K562 (cell line): Measurements from ENCODE around the gene ZKSCAN3. TPM values are rescaled to one million over a fixed set of nuclear protein-coding genes. Genes with fewer than 3 reads are reported as not detected.

Experiments
- CBX5 ChIP-seq: IDR thresholded peaks from 2 replicates; pipeline ENCODE4 v1.6.1; 2014; ENCODE audit warnings: low read depth, borderline replicate concordance
- FOXA1 ChIP-seq: fragments of 450-650 bp; IDR thresholded peaks from 2 replicates; pipeline ENCODE4 v1.6.1; 2016; ENCODE audit warnings: mild to moderate bottlenecking, borderline replicate concordance
- HEY1 ChIP-seq: fragments of 250-450 bp; sonication (Bioruptor Pico); IDR thresholded peaks from 2 replicates; pipeline ENCODE4 v1.5.0; 2020; ENCODE audit warnings: mild to moderate bottlenecking, moderate library complexity, borderline replicate concordance
- HNRNPUL1 ChIP-seq: fragments of 200-400 bp; formaldehyde crosslinking; IDR thresholded peaks from 2 replicates; pipeline ENCODE4 v1.6.1; 2017; ENCODE audit warnings: low read length
- HSF4 ChIP-seq: fragments of 250-450 bp; sonication (Bioruptor Pico); IDR thresholded peaks from 2 replicates; pipeline ENCODE4 v2.1.2; 2022; ENCODE audit warnings: mild to moderate bottlenecking, moderate library complexity, borderline replicate concordance
- KDM5B ChIP-seq: fragments of 200-600 bp; sonication (generic); IDR thresholded peaks from 2 replicates; pipeline ENCODE4 v1.6.1; 2012; ENCODE audit warnings: low read depth, mild to moderate bottlenecking, moderate library complexity, low read length, control low read depth, inconsistent platforms; ENCODE audit not compliant: insufficient replicate concordance
- MAFK ChIP-seq: IDR thresholded peaks from 2 replicates; pipeline ENCODE4 v1.6.1; 2011; ENCODE audit warnings: low read length, improper control_type of control experiment
- MED1 ChIP-seq: sonication (generic); formaldehyde crosslinking; IDR thresholded peaks from 2 replicates; pipeline ENCODE4 v1.8.1; 2023; ENCODE audit warnings: missing genetic modification reagents, borderline replicate concordance
- MYC ChIP-seq, 2 experiments: fragments of 250-450 bp in 1 of 2; sonication (Bioruptor Pico) in 1 of 2; IDR thresholded peaks; 2 replicates each; pipeline versions ENCODE4 v1.5.1 to v1.6.1; 2012 to 2021; ENCODE audit warnings: low read depth in 2 of 2, borderline replicate concordance in 1 of 2, improper control_type of control experiment in 1 of 2, low read length in 1 of 2, mild to moderate bottlenecking in 1 of 2, moderate library complexity in 1 of 2
- POLR2AphosphoS2 ChIP-seq: IDR thresholded peaks from 2 replicates; pipeline ENCODE4 v1.6.1; 2012; ENCODE audit warnings: low read length, improper control_type of control experiment
- SMARCE1 ChIP-seq: fragments of 450-650 bp; IDR thresholded peaks from 2 replicates; pipeline ENCODE4 v1.7.1; 2016; ENCODE audit warnings: mild to moderate bottlenecking
- SRSF7 ChIP-seq: fragments of 200-400 bp; formaldehyde crosslinking; optimal IDR thresholded peaks from 2 replicates; pipeline ENCODE3; 2017; ENCODE audit warnings: mild to moderate bottlenecking, low read depth, low read length
- polyA plus RNA-seq, 8 experiments: library from polyadenylated mRNA; depleted of rRNA in 4 of 8; stranded (reverse) in 5 of 8; unstranded in 3 of 8; fragments of >200 nt; fragmentation: Nextera tagmentation in 2 of 8; fragmentation: Illumina TruSeq in 1 of 8; extraction: Ambion mirVana in 2 of 8; extraction: Trizol in 1 of 8; gene quantifications; 2 replicates each; pipeline versions ENCODE4 v1.2.1 to v1.2.3, GENCODE V29; 2011 to 2014; ENCODE audit warnings: inconsistent platforms in 1 of 8, missing spikeins in 1 of 8
- total RNA-seq, 7 experiments: library from RNA; depleted of rRNA in 6 of 7; stranded (reverse); fragments of >200 nt in 6 of 7; fragmentation: Illumina TruSeq in 2 of 7; extraction: Trizol in 2 of 7; gene quantifications; 2 replicates each; pipeline versions ENCODE4 v1.2.1 to v1.2.3, GENCODE V29; 2011 to 2021; ENCODE audit warnings: low replicate concordance in 1 of 7
- TF ChIP-seq, protein P1 (sequence below), 3 experiments: fragments of 200-800 bp in 1 of 3; sonication (Bioruptor generic) in 1 of 3; sonication (generic) in 1 of 3; formaldehyde crosslinking in 1 of 3; IDR thresholded peaks; 2 replicates each; pipeline versions ENCODE4 v1.6.1 to v1.8.0; 2016 to 2022; ENCODE audit warnings: mild to moderate bottlenecking in 2 of 3, missing compliant biosample characterization in 2 of 3, missing genetic modification characterization in 2 of 3, missing genetic modification reagents in 1 of 3
- TF ChIP-seq, protein P2 (sequence below): IDR thresholded peaks from 3 replicates; pipeline ENCODE4 v1.6.1; 2011; ENCODE audit warnings: borderline replicate concordance, mild to moderate bottlenecking, moderate library complexity; ENCODE audit not compliant: insufficient read length; ENCODE audit errors: extremely low read depth
- TF ChIP-seq, protein P3 (sequence below): fragments of 450-650 bp; conservative IDR thresholded peaks from 2 replicates; pipeline ENCODE4 v1.6.1; 2016; ENCODE audit warnings: missing genetic modification characterization, low read depth, mild to moderate bottlenecking, control low read depth, missing compliant biosample characterization
- TF ChIP-seq, protein P4 (sequence below), 2 experiments: fragments of 200-800 bp in 1 of 2; sonication (Bioruptor generic) in 1 of 2; sonication (generic) in 1 of 2; formaldehyde crosslinking in 1 of 2; IDR thresholded peaks in 1 of 2; conservative IDR thresholded peaks in 1 of 2; 2 replicates each; pipeline versions ENCODE4 v1.5.0 to v1.6.1; 2016 to 2020; ENCODE audit warnings: missing compliant biosample characterization in 1 of 2, missing genetic modification characterization in 1 of 2, missing genetic modification reagents in 1 of 2
- TF ChIP-seq, protein P5 (sequence below): fragments of 450-650 bp; conservative IDR thresholded peaks from 2 replicates; pipeline ENCODE4 v1.6.1; 2016; ENCODE audit warnings: missing genetic modification characterization, low read depth, mild to moderate bottlenecking, missing compliant biosample characterization, moderate library complexity

The ZKSCAN3 gene
- total and polyA plus RNA-seq, 9 of the 15 experiments (the other 6 are each of a cell fraction or from before 2014, with no cell fraction given): 3.0 to 12.4 (median 10.2) TPM

DNA sequence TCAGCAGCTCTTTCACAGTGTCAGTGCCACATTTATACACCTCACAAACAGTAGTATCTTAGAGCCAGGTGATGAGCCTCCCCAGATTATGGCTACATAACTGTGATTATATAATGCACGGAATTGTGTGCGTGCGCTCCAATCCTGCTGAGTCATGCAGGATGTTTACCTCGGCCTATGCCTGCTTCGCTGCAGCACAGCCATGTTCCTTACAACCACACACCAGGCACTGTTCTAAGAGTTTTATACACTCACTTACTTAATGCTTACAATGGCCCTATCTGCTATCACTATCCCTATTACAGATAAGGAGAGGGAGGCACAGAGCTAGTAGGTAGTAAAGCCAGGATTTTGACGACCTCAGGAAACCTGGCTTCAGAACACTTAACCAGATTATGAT is 7.3 kb downstream of the ZKSCAN3 start (continued):
- TF ChIP-seq FOXA1 (no peak), MAFK (peak; percentile 73), SMARCE1 (peak; percentile 13; the same call in 1 of the 2 replicates), HNRNPUL1 (no peak), KDM5B (no peak), MED1 (no peak), HEY1 (CRISPR knock-in tag) (no peak), HSF4 (CRISPR knock-in tag) (no peak), SRSF7 (no peak), POLR2AphosphoS2 (no peak), MYC (IDR thresholded peaks at IDR 0.05; ENCODE audit: low read depth, low read length) (no peak), MYC (CRISPR knock-in tag; IDR thresholded peaks at IDR 0.05; ENCODE audit: borderline replicate concordance, low read depth) (no peak), CBX5 (peak; percentile 43; the same call in 1 of the 2 replicates)
- TF ChIP-seq, protein P1, sequence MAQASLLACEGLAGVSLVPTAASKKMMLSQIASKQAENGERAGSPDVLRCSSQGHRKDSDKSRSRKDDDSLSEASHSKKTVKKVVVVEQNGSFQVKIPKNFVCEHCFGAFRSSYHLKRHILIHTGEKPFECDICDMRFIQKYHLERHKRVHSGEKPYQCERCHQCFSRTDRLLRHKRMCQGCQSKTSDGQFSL (CRISPR knock-in tag; IDR thresholded peaks at IDR 0.05): no peak
- TF ChIP-seq, protein P1 (tag; IDR thresholded peaks at IDR 0.05): peak in 1 of 2 experiments; percentile 54; a peak in 1 of 4 replicates
- TF ChIP-seq, protein P2, sequence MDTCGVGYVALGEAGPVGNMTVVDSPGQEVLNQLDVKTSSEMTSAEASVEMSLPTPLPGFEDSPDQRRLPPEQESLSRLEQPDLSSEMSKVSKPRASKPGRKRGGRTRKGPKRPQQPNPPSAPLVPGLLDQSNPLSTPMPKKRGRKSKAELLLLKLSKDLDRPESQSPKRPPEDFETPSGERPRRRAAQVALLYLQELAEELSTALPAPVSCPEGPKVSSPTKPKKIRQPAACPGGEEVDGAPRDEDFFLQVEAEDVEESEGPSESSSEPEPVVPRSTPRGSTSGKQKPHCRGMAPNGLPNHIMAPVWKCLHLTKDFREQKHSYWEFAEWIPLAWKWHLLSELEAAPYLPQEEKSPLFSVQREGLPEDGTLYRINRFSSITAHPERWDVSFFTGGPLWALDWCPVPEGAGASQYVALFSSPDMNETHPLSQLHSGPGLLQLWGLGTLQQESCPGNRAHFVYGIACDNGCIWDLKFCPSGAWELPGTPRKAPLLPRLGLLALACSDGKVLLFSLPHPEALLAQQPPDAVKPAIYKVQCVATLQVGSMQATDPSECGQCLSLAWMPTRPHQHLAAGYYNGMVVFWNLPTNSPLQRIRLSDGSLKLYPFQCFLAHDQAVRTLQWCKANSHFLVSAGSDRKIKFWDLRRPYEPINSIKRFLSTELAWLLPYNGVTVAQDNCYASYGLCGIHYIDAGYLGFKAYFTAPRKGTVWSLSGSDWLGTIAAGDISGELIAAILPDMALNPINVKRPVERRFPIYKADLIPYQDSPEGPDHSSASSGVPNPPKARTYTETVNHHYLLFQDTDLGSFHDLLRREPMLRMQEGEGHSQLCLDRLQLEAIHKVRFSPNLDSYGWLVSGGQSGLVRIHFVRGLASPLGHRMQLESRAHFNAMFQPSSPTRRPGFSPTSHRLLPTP: no peak
- TF ChIP-seq, protein P3, sequence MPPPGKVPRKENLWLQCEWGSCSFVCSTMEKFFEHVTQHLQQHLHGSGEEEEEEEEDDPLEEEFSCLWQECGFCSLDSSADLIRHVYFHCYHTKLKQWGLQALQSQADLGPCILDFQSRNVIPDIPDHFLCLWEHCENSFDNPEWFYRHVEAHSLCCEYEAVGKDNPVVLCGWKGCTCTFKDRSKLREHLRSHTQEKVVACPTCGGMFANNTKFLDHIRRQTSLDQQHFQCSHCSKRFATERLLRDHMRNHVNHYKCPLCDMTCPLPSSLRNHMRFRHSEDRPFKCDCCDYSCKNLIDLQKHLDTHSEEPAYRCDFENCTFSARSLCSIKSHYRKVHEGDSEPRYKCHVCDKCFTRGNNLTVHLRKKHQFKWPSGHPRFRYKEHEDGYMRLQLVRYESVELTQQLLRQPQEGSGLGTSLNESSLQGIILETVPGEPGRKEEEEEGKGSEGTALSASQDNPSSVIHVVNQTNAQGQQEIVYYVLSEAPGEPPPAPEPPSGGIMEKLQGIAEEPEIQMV (tag): peak; percentile 57; the same call in 1 of the 2 replicates
- TF ChIP-seq, protein P4, sequence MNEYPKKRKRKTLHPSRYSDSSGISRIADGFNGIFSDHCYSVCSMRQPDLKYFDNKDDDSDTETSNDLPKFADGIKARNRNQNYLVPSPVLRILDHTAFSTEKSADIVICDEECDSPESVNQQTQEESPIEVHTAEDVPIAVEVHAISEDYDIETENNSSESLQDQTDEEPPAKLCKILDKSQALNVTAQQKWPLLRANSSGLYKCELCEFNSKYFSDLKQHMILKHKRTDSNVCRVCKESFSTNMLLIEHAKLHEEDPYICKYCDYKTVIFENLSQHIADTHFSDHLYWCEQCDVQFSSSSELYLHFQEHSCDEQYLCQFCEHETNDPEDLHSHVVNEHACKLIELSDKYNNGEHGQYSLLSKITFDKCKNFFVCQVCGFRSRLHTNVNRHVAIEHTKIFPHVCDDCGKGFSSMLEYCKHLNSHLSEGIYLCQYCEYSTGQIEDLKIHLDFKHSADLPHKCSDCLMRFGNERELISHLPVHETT (CRISPR knock-in tag; conservative IDR thresholded peaks at IDR 0.05 in 1 of 2, IDR thresholded peaks at IDR 0.05 in 1 of 2): peak in 1 of 2 experiments; percentile 64; a peak in 2 of 4 replicates
- TF ChIP-seq, protein P5, sequence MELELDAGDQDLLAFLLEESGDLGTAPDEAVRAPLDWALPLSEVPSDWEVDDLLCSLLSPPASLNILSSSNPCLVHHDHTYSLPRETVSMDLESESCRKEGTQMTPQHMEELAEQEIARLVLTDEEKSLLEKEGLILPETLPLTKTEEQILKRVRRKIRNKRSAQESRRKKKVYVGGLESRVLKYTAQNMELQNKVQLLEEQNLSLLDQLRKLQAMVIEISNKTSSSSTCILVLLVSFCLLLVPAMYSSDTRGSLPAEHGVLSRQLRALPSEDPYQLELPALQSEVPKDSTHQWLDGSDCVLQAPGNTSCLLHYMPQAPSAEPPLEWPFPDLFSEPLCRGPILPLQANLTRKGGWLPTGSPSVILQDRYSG (tag): peak; percentile 94
